A549 (cell line): Measurements from ENCODE around the gene DOLPP1.

Source experiments
- POLR2A ChIP-seq: IDR thresholded peaks from 2 replicates; pipeline ENCODE4 v1.6.1; 2012; ENCODE audit warnings: mild to moderate bottlenecking, low read length
- POLR2AphosphoS2 ChIP-seq: conservative IDR thresholded peaks from 2 replicates; pipeline ENCODE4 v1.6.1; 2012; ENCODE audit warnings: low read length, improper control_type of control experiment, inconsistent platforms

DNA sequence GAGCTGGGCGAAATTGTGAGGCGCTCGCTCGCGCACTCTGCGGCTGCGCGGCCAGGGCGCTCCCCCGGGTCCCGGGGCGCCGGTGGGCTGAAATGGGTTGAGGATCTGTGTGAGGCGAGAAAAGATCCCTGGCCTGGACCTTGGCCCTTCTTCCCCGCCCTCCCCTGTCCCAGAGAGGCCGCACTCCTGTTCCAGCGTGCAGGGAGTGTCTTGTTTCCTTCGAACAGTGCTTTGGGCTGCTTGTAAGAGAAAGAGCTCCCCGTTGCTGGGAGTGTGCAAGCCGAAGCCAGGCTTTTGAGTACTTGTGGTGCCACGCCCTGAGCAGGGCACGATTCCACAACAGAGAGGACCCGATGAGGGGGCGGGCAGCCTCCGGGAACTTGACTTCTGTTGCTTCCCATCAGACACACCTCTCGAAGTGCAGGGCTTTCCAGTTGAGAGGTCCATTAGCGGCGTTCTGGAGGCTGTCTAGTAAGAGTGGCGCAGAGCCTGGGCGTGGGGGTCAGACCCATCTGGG lies 535 bp downstream of the DOLPP1 start:
- TF ChIP-seq POLR2AphosphoS2 = no peak
- TF ChIP-seq POLR2A = no peak
